GM23338 (cell line): ENCODE results near the gene ATOH8. TPM values are rescaled to one million over a fixed set of nuclear protein-coding genes. Genes with fewer than 3 reads are reported as not detected.

Source experiments
- ATAC-seq: fragments of 200-7000 bp; cut with Tn5 transposase; 3 replicates; pipeline ENCODE4 v1.9.1; 2020
- DNase-seq: peaks from one replicate; pipeline ENCODE4 v3.0.0-alpha.2; 2015; ENCODE audit warnings: low spot score
- H2AFZ ChIP-seq: fragments of 200-600 bp; sonication (generic); 2 replicates; pipeline ENCODE4 v1.8.0; 2016; ENCODE audit warnings: antibody characterized with exemption, mild to moderate bottlenecking, moderate library complexity
- H3F3A ChIP-seq: fragments of 200-600 bp; sonication (generic); replicated peaks from 2 replicates; pipeline ENCODE4 v1.8.0; 2017; ENCODE audit warnings: antibody characterized with exemption, mixed run types, low read depth
- H3K27ac ChIP-seq: fragments of 200-600 bp; sonication (generic); 2 replicates; pipeline ENCODE4 v1.6.1; 2016; ENCODE audit warnings: low read depth
- H3K27me3 ChIP-seq: fragments of 200-600 bp; sonication (generic); 2 replicates; pipeline ENCODE4 v1.8.0; 2016; ENCODE audit warnings: mild to moderate bottlenecking, mixed run types, moderate library complexity; ENCODE audit not compliant: insufficient read depth
- H3K36me3 ChIP-seq: fragments of 200-600 bp; sonication (generic); 2 replicates; pipeline ENCODE4 v1.8.0; 2016; ENCODE audit warnings: mild to moderate bottlenecking; ENCODE audit not compliant: insufficient read depth
- H3K4me1 ChIP-seq: fragments of 200-600 bp; sonication (generic); 2 replicates; pipeline ENCODE4 v1.8.0; 2016; ENCODE audit warnings: mild to moderate bottlenecking, moderate library complexity; ENCODE audit not compliant: insufficient read depth
- H3K4me2 ChIP-seq: fragments of 200-600 bp; sonication (generic); 2 replicates; pipeline ENCODE4 v1.7.1; 2017; ENCODE audit warnings: mixed run types
- H3K4me3 ChIP-seq: fragments of 200-600 bp; sonication (generic); 2 replicates; pipeline ENCODE4 v1.6.1; 2016; ENCODE audit warnings: mixed run types
- H3K79me2 ChIP-seq: fragments of 200-600 bp; sonication (generic); replicated peaks from 2 replicates; pipeline ENCODE4 v1.8.0; 2017; ENCODE audit warnings: mild to moderate bottlenecking; ENCODE audit not compliant: insufficient read depth
- H3K9me2 ChIP-seq: fragments of 200-600 bp; sonication (generic); 2 replicates; pipeline ENCODE4 v1.8.0; 2017; ENCODE audit not compliant: insufficient read depth
- H4K20me1 ChIP-seq: fragments of 200-600 bp; sonication (generic); replicated peaks from 2 replicates; pipeline ENCODE4 v1.8.0; 2017; ENCODE audit warnings: mild to moderate bottlenecking; ENCODE audit not compliant: insufficient read depth
- H3K27ac Mint-ChIP-seq: 2 replicates; pipeline ENCODE4 v1.8.0; 2020; ENCODE audit warnings: inconsistent platforms, mild to moderate bottlenecking, moderate library complexity, mixed read lengths
- H3K27me3 Mint-ChIP-seq: 3 replicates; pipeline ENCODE4 v1.8.0; 2022; ENCODE audit warnings: low read depth, mild to moderate bottlenecking, moderate library complexity, mixed read lengths, inconsistent platforms; ENCODE audit not compliant: insufficient read depth, poor library complexity
- H3K36me3 Mint-ChIP-seq: 3 replicates; pipeline ENCODE4 v1.8.0; 2021; ENCODE audit warnings: low read depth, mild to moderate bottlenecking, inconsistent platforms, moderate library complexity, mixed read lengths
- H3K4me1 Mint-ChIP-seq: 3 replicates; pipeline ENCODE4 v1.8.0; 2020; ENCODE audit warnings: mild to moderate bottlenecking, inconsistent platforms, mixed read lengths
- H3K4me3 Mint-ChIP-seq: 3 replicates; pipeline ENCODE4 v1.8.0; 2021; ENCODE audit warnings: moderate library complexity, mild to moderate bottlenecking, inconsistent platforms, mixed read lengths
- H3K9me3 Mint-ChIP-seq: 3 replicates; pipeline ENCODE4 v1.8.0; 2020; ENCODE audit warnings: moderate library complexity, mild to moderate bottlenecking, inconsistent platforms, mixed read lengths
- CREB1 ChIP-seq: fragments of 250-450 bp; sonication (Bioruptor Pico); IDR thresholded peaks from 2 replicates; pipeline ENCODE4 v1.5.0; 2020; ENCODE audit warnings: low read depth, mild to moderate bottlenecking, moderate library complexity
- EZH2 ChIP-seq: fragments of 200-600 bp; sonication (generic); IDR thresholded peaks from one replicate; pipeline ENCODE4 v1.8.0; 2017; ENCODE audit warnings: antibody characterized with exemption, mild to moderate bottlenecking, low read depth; ENCODE audit not compliant: unreplicated experiment
- EZH2phosphoT487 ChIP-seq: fragments of 200-600 bp; sonication (generic); IDR thresholded peaks from one replicate; pipeline ENCODE4 v1.8.1; 2018; ENCODE audit warnings: antibody characterized with exemption; ENCODE audit not compliant: unreplicated experiment
- JUNB ChIP-seq: IDR thresholded peaks from one replicate; pipeline ENCODE4 v1.6.1; 2016; ENCODE audit warnings: antibody characterized with exemption; ENCODE audit not compliant: unreplicated experiment
- NANOG ChIP-seq: IDR thresholded peaks from 2 replicates; pipeline ENCODE4 v1.6.1; 2016; ENCODE audit warnings: antibody characterized with exemption, borderline replicate concordance
- POLR2AphosphoS5 ChIP-seq: IDR thresholded peaks from 2 replicates; pipeline ENCODE4 v1.6.1; 2016; ENCODE audit warnings: antibody characterized with exemption, low read depth
- STAT1 ChIP-seq: IDR thresholded peaks from one replicate; pipeline ENCODE4 v1.6.1; 2016; ENCODE audit warnings: antibody characterized with exemption; ENCODE audit not compliant: unreplicated experiment
- ZNF114 ChIP-seq: fragments of 250-450 bp; sonication (Bioruptor Pico); IDR thresholded peaks from 2 replicates; pipeline ENCODE4 v1.5.0; 2020; ENCODE audit warnings: mild to moderate bottlenecking, moderate library complexity
- ZNF331 ChIP-seq: fragments of 250-450 bp; sonication (Bioruptor Pico); IDR thresholded peaks from 2 replicates; pipeline ENCODE4 v1.5.0; 2020; ENCODE audit warnings: low read depth, mild to moderate bottlenecking, moderate library complexity
- polyA plus RNA-seq: library from polyadenylated mRNA; unstranded; fragments of >200 nt; fragmentation: Nextera tagmentation; extraction: Ambion mirVana; gene quantifications from 2 replicates; pipeline ENCODE4 v1.2.1, GENCODE V29; 2016
- total RNA-seq: library from RNA; depleted of rRNA; stranded (reverse); fragments of >200 nt; shearing (Covaris generic); gene quantifications from 2 replicates; pipeline ENCODE4 v1.2.3, GENCODE V29; 2014
- TF ChIP-seq, protein P1 (sequence below): fragments of 250-450 bp; sonication (Bioruptor Pico); IDR thresholded peaks from 2 replicates; pipeline ENCODE4 v1.5.0; 2020; ENCODE audit warnings: mild to moderate bottlenecking, moderate library complexity
- TF ChIP-seq, protein P2 (sequence below), 2 experiments: fragments of 200-600 bp in 1 of 2; sonication (generic) in 1 of 2; conservative IDR thresholded peaks; 2 replicates each; pipeline versions ENCODE4 v1.5.1 to v1.6.1; 2016 to 2017; ENCODE audit warnings: antibody characterized with exemption in 2 of 2, low read depth in 2 of 2, mild to moderate bottlenecking in 2 of 2, moderate library complexity in 1 of 2
- TF ChIP-seq, protein P3 (sequence below): IDR thresholded peaks from one replicate; pipeline ENCODE4 v1.6.1; 2018; ENCODE audit warnings: antibody characterized with exemption; ENCODE audit not compliant: unreplicated experiment
- TF ChIP-seq, protein P4 (sequence below): IDR thresholded peaks from 2 replicates; pipeline ENCODE4 v1.6.1; 2016; ENCODE audit warnings: antibody characterized with exemption

ATOH8 gene
- total and polyA plus RNA-seq, 2 experiments from 2014 or later, result 0.11 to 0.97 TPM

DNA sequence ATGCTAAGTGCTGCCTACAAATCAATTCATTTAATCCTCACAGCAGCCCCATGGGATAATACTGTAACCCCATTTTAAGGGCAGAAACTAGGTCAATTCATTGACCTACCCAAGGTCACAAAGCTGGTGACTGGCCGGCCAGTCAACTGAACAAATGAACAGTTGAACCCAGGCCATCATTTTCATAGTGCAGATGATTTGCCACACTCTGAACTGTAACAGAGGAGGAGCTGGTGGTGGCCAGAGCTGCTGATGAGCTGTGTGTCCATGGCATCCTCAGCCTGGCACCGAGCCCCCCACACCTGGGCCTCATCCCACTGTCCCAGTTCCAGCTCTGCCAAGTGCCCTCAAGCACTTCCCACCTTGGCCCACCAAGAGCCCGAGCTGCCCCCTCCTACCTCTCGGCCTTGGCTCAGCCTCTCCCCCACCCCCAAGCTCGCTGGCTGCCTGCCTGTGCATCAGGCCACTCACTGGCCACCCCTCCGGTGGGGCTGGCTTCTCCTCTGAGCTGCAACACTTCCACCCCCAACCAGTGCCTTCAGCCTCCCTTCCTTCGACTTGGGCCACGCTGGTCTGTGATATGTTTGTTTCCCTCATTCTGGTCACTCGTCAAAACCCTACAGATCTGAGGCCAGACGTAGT, 58.4 kb downstream of the ATOH8 start:
- no peaks in the 10 kb centered on the region for H3K9me2 ChIP-seq
- H3K36me3 ChIP-seq, result no peaks in the 10 kb centered on the region
- Mint-ChIP-seq H3K27ac (no peak overlapping the region), H3K4me1 (peaks cover 7% of the 10 kb centered on the region), H3K9me3 (no peaks in the 10 kb centered on the region), H3K27me3 (peaks cover 4% of the 10 kb centered on the region), H3K4me3 (no peak overlapping the region), H3K36me3 (no peaks in the 10 kb centered on the region)
- H4K20me1 ChIP-seq, result no peaks in the 10 kb centered on the region
- no peak for ATAC-seq
- no peak overlapping the region for H2AFZ ChIP-seq
- H3K4me2 ChIP-seq, result no peak overlapping the region
- no peaks in the 10 kb centered on the region for H3F3A ChIP-seq
- DNase-seq, result no peak
- H3K79me2 ChIP-seq, result no peaks in the 10 kb centered on the region
- H3K27ac ChIP-seq, result no peak overlapping the region
- no peaks in the 10 kb centered on the region for H3K27me3 ChIP-seq
- H3K4me3 ChIP-seq, result no peak overlapping the region
- peaks cover 3% of the 10 kb centered on the region; the same call in 1 of the 2 replicates for H3K4me1 ChIP-seq
- TF ChIP-seq, protein P1, sequence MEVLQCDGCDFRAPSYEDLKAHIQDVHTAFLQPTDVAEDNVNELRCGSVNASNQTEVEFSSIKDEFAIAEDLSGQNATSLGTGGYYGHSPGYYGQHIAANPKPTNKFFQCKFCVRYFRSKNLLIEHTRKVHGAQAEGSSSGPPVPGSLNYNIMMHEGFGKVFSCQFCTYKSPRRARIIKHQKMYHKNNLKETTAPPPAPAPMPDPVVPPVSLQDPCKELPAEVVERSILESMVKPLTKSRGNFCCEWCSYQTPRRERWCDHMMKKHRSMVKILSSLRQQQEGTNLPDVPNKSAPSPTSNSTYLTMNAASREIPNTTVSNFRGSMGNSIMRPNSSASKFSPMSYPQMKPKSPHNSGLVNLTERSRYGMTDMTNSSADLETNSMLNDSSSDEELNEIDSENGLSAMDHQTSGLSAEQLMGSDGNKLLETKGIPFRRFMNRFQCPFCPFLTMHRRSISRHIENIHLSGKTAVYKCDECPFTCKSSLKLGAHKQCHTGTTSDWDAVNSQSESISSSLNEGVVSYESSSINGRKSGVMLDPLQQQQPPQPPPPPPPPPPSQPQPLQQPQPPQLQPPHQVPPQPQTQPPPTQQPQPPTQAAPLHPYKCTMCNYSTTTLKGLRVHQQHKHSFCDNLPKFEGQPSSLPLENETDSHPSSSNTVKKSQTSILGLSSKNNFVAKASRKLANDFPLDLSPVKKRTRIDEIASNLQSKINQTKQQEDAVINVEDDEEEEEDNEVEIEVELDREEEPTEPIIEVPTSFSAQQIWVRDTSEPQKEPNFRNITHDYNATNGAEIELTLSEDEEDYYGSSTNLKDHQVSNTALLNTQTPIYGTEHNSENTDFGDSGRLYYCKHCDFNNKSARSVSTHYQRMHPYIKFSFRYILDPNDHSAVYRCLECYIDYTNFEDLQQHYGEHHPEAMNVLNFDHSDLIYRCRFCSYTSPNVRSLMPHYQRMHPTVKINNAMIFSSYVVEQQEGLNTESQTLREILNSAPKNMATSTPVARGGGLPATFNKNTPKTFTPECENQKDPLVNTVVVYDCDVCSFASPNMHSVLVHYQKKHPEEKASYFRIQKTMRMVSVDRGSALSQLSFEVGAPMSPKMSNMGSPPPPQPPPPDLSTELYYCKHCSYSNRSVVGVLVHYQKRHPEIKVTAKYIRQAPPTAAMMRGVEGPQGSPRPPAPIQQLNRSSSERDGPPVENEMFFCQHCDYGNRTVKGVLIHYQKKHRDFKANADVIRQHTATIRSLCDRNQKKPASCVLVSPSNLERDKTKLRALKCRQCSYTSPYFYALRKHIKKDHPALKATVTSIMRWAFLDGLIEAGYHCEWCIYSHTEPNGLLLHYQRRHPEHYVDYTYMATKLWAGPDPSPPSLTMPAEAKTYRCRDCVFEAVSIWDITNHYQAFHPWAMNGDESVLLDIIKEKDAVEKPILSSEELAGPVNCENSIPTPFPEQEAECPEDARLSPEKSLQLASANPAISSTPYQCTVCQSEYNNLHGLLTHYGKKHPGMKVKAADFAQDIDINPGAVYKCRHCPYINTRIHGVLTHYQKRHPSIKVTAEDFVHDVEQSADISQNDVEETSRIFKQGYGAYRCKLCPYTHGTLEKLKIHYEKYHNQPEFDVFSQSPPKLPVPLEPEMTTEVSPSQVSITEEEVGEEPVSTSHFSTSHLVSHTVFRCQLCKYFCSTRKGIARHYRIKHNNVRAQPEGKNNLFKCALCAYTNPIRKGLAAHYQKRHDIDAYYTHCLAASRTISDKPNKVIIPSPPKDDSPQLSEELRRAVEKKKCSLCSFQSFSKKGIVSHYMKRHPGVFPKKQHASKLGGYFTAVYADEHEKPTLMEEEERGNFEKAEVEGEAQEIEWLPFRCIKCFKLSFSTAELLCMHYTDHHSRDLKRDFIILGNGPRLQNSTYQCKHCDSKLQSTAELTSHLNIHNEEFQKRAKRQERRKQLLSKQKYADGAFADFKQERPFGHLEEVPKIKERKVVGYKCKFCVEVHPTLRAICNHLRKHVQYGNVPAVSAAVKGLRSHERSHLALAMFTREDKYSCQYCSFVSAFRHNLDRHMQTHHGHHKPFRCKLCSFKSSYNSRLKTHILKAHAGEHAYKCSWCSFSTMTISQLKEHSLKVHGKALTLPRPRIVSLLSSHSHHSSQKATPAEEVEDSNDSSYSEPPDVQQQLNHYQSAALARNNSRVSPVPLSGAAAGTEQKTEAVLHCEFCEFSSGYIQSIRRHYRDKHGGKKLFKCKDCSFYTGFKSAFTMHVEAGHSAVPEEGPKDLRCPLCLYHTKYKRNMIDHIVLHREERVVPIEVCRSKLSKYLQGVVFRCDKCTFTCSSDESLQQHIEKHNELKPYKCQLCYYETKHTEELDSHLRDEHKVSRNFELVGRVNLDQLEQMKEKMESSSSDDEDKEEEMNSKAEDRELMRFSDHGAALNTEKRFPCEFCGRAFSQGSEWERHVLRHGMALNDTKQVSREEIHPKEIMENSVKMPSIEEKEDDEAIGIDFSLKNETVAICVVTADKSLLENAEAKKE (CRISPR knock-in tag), result no peak
- TF ChIP-seq EZH2phosphoT487 (no peak), EZH2 (no peak), STAT1 (no peak), CREB1 (CRISPR knock-in tag) (no peak), ZNF331 (no peak), JUNB (no peak), ZNF114 (no peak), NANOG (no peak), POLR2AphosphoS5 (no peak)
- TF ChIP-seq, protein P2, sequence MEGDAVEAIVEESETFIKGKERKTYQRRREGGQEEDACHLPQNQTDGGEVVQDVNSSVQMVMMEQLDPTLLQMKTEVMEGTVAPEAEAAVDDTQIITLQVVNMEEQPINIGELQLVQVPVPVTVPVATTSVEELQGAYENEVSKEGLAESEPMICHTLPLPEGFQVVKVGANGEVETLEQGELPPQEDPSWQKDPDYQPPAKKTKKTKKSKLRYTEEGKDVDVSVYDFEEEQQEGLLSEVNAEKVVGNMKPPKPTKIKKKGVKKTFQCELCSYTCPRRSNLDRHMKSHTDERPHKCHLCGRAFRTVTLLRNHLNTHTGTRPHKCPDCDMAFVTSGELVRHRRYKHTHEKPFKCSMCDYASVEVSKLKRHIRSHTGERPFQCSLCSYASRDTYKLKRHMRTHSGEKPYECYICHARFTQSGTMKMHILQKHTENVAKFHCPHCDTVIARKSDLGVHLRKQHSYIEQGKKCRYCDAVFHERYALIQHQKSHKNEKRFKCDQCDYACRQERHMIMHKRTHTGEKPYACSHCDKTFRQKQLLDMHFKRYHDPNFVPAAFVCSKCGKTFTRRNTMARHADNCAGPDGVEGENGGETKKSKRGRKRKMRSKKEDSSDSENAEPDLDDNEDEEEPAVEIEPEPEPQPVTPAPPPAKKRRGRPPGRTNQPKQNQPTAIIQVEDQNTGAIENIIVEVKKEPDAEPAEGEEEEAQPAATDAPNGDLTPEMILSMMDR (conservative IDR thresholded peaks at IDR 0.05; ENCODE audit: low read depth in 2 of 2), result no peak
- TF ChIP-seq, protein P3, sequence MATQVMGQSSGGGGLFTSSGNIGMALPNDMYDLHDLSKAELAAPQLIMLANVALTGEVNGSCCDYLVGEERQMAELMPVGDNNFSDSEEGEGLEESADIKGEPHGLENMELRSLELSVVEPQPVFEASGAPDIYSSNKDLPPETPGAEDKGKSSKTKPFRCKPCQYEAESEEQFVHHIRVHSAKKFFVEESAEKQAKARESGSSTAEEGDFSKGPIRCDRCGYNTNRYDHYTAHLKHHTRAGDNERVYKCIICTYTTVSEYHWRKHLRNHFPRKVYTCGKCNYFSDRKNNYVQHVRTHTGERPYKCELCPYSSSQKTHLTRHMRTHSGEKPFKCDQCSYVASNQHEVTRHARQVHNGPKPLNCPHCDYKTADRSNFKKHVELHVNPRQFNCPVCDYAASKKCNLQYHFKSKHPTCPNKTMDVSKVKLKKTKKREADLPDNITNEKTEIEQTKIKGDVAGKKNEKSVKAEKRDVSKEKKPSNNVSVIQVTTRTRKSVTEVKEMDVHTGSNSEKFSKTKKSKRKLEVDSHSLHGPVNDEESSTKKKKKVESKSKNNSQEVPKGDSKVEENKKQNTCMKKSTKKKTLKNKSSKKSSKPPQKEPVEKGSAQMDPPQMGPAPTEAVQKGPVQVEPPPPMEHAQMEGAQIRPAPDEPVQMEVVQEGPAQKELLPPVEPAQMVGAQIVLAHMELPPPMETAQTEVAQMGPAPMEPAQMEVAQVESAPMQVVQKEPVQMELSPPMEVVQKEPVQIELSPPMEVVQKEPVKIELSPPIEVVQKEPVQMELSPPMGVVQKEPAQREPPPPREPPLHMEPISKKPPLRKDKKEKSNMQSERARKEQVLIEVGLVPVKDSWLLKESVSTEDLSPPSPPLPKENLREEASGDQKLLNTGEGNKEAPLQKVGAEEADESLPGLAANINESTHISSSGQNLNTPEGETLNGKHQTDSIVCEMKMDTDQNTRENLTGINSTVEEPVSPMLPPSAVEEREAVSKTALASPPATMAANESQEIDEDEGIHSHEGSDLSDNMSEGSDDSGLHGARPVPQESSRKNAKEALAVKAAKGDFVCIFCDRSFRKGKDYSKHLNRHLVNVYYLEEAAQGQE, result no peak
- TF ChIP-seq, protein P4, sequence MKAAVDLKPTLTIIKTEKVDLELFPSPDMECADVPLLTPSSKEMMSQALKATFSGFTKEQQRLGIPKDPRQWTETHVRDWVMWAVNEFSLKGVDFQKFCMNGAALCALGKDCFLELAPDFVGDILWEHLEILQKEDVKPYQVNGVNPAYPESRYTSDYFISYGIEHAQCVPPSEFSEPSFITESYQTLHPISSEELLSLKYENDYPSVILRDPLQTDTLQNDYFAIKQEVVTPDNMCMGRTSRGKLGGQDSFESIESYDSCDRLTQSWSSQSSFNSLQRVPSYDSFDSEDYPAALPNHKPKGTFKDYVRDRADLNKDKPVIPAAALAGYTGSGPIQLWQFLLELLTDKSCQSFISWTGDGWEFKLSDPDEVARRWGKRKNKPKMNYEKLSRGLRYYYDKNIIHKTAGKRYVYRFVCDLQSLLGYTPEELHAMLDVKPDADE, result no peak
